Measurements from ENCODE around the gene ALPL.

ALPL gene

DNA sequence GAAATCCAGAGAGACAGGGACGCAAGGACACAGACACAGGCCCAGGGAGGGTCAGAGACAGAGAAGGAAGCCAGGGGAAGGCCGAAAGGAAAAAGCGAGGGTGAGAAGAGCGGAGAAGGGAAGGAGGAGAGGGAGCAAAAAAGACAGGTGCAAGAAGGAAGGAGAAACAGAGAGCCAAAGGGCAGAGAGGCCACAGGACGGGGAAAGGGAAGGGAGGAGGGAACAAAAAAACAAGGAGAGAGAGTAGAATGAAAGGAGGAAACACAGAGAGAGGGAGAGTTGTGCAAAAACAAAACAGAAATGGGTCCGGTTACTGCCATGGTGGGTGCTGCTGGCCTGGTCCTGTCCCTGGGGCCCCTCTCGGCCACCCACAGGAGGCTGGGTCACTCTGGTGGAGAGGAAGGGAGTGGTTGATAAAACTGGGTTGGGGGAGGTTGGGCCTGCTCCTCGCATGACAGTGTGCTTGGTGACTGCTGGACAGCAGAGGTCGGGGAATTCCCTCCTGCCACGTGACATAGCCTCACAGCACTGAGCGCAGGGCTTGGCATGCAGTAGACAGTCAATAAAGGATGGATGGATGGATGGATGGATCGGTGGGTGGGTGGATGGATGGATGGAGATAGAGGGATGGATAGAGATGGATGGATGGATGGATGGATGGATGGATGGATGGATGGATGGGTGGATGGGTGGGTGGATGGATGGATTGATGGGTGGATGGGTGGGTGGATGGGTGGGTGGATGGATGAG lies 95.2 kb downstream of the ALPL start:
- no peak for DNase-seq

DNA sequence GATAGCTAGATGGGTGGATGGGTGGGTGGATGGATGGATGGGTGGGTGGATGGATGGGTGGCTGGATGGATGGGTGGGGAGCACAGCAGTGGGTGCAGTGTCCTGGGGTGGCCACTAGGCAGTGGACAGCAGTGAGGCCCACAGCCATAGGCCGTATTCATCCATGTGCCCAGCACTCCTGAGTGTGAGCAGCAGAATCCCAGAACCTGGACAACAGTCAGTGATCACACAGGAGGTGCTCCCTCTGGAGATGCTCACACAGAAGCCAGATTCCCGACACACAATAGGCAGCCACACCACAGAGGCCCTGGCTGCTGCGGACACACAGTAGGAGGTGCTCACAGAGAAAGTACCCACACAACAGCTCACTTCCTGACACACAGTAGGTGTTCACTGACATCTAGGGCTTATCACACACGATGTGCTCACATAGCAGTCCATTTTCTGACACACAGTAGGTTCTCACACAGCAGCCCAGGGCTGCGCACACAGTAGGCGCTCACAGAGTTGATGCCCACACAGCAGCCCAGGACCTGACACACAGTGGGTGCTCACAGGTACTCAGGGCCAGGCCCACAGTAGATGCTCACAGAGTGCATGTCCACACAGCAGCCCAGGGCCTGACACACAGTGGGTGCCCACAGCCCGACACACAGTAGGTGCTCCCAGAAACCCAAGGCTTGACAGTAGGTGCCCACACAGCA lies 95.9 kb downstream of the ALPL start:
- DNase-seq, result no peak

DNA sequence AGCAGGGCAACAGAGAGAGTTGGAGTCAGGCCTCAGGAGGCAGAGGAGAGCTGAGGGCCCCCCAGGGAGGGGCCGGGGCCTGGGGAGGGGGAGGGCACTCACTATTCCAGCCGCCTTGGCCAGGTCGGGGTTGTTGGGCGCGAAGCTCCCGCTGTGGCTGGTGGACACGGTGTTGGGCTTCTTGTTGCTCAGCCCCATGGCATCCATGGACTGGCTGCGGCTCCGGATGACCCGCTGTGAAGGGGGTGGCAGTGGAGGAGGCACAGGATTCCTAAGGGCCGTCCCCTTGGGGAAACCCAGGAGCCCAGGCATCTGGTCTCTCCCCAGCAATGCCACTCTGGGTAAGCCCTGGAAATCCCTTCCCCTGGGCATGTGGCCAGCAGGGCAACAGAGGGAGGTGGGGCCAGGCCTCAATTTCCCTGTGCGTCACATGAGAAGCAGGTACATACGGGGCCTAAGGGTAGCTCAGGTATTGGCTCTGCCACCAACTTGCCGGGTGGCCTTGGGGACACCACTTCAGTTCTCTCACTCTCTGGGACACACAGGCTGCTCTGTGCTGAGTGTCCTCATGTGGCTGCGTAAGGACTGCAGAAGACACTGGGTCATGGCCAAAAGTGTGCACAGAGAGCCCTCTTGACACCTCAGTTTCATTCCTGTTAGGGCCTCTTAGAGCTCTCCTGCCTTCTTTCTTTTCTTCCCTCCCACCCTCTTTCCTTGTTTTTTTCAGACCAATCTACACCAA lies 96.9 kb downstream of the ALPL start:
- no peak for DNase-seq

DNA sequence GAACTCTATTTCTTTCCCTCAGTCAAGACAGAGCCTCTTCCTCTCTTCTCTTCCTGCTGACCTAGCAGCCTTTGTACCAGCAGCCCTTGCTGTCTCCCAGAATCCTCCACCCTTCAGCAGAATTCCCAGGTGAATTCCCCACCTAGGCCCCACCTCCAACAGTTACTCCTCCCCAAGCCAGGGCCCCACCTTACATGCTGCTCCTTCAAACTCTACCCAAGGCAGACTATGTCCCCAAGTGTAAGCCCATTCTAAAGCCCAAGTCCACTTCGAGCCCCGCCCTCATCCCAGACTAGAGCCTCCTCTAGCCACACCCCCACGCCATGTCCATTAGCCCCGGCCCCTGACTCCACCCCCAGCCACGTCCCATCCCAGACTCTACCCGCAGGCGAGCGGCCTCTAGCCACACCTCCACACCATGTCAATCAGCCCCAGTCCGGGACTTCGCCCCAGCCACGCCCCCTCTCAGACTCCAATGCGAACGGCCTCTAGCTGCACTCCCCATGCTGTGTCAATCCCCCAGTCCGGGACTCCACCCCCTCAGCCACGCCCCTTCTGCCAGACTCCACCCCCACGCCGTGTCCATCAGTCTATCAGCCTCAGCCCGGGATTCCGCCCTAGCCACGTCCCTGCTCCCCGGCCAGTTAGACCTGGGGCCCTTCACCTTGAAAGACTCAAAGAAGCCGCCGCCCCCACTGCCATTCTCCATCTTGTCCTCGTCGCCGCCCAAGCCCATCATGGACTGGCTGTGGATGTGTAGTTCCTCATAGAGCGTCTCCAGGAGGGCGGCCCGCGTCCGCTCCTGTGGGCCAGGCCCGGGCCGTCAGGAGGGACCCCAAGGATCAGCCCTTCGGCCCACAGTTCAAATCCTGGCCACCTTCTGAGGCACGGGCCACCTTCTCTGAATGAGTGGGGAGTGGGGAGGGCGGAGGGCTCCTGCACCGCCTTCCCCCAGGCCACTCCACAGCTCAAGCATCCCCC lies 98.6 kb downstream of the ALPL start:
- peak; percentile 44 for DNase-seq

DNA sequence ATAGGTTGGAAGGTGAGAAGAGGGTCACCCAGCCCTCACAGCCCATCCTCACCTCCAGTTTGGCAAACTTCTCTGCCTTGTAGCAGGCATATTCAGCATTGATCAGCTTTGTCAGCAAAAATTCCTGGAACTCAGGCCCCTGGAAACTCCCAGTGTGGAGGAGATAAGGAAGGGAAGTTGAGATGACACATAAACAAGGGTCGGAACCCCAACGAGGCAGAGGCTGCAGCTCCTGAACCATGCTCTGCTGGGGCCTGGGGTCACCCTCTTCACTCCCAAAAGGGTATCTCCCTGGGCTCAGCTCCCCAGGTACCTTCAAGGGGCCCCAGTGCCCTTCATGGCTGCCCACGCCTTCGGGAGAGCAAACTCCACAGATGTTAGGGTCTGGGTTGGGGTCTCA lies 99.6 kb downstream of the ALPL start:
- DNase-seq, result no peak

DNA sequence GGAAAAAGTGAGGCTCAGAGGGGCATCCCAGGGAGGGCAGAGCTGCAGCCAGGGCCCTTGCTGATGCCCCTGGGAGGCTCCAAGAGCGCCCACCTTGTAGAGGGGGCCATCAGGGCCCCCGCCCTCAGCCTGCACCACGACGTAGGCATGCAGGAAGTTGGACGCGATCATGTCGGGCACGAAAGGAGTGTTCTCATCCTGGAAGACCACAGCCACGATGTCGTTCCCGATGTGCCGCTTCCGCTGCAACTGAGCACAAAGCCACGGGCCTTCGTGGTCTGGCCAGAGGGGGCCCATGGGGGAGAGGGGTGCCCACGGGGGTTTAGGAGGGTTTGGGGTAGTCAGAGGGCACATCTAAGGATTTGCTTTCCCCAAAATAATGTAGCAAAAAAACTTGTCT lies 100.8 kb downstream of the ALPL start:
- no peak for DNase-seq

DNA sequence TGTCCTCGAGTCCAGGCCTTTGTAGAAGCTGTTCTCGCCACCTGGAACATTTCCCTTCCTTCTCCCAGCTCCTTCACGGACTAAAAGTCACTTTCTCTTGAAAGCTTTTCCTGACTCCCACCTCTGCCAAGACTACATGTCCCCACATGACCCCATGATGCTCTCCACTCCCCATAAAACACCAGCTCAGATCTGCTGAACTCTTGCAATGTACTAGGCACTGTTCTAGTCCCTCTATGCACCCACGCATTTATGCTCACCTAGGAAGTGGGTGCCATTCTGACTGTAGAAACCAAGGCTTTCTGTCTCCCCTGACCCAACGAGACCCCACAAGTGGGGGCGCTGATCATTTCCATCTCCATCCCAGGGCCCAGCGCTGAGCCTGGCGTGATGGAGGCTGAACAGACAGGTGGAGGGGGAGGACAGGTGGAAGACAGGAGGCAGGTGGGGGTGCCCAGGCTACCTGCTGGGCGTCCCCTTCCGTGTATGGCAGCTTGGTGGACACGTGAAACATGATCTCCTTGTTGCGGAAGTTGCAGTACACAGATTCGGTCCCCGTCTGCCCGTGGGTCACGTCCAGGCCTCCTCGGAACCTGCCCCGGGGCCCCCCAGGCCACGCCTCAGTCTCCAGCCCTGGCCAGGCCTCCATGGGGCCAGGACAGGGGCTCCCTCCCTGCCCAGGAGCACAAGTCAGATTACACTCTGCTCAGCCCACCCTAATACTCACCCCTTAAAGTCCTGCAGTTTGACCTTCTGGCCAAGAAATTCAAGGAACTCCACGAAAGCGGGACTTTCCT lies 102.0 kb downstream of the ALPL start:
- no peak for DNase-seq

DNA sequence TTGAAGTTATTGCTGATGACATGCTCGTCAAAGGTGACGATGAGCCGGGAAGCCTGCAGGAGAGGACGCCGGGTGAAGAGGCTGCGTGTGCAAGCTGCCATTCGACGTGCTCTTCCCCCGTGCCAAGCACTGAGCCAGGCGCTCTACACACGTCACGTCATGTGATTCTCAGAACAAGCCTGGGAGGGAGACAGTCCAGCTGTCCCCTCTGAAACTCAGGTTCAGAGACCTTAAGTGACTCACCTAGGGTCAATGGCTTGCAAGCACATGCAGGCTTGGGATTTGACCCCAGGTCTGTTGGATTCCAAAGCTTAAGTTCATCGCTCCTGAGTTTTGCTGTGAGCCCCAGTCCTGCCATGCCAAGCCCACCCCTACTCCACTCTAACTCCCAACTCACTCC lies 102.8 kb downstream of the ALPL start:
- no peak for DNase-seq

DNA sequence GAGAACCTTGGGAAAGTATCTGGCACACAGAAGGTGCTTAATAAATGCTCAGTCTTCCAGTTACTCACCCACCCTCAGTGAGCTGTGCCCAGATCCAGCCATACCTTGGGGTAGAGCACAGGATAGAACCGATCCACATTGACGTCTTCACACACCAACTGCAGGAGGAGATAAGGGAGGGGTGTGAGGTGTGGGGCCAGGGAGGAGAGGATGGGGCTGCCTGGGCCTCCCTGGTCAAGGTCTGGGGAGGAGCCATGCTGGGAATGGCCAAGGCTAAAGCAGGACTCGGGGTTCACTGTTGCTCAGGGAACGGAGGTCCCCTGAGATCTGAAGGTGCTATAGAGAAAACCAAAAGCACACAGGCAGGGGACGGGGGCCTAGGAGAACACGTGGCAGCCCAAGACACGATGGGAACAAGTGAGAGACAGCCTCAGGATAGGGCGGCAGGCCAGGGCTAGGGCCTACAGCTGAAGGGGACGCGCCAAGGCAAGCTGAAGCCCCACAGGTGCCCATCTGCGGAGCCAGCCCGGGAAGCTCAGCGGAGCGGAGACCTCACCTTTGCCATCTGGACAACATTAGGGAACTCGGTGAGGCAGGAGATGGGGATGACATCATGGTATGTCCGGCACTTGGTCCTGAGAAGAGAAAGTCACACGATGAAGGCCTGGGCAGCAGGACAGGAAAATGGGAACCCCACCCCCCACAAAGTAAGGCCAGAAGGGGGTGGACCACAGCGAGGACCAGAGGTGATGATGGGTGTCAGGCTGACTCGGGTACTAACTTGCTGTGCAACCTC lies 104.0 kb downstream of the ALPL start:
- no peak for DNase-seq

DNA sequence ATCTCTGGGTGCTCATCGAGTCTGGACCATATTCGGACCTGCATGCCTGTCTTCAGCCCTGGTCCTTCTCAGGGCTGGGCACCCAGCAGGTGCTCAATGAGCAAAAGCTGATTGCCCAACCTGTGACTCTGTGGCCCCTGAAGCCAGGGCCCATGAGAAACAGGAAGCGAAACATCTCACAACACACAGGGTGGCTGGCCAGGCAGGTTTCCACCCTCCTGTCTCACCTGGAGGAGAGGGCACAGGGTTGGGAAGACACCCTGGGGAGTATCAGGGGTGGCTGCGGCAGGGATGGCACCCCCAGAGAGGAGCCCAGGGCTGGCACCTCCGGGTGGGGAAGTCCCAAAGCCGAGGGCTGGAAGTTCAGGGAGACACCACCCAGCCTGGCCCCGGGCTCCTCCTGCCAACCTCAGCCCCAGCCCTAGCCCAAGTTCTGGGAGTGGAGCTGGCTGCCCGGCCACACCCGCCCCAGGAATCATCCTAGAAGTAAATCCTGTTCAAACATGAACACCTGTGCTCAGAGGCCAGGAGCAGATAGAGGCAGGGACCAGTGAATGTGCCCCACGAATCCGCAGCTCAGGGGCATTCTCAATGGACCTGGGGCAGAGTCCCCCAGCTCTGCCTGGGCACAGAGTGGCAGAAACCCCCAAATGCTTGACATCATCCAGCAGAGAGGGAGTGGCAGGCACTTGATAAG lies 105.3 kb downstream of the ALPL start:
- no peak for DNase-seq

DNA sequence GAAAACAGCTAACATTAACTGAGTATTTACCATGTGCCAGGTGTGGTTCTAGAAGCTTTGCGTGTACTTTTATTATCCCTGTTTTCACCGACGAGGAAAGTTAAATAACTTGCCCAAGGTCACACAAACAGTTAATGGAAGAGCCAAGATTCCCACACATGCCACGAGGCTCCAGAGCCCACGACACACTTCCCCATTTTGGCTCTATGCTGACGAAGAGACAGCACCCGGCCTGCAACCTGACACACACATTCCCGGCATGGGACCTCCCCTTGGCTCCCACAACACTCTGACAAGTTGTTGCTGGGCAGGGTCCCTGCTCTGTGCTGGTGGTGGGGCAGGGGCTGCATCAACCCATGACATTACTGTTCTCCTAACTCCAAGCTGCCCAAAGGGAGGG lies 107.1 kb downstream of the ALPL start:
- DNase-seq, result no peak

DNA sequence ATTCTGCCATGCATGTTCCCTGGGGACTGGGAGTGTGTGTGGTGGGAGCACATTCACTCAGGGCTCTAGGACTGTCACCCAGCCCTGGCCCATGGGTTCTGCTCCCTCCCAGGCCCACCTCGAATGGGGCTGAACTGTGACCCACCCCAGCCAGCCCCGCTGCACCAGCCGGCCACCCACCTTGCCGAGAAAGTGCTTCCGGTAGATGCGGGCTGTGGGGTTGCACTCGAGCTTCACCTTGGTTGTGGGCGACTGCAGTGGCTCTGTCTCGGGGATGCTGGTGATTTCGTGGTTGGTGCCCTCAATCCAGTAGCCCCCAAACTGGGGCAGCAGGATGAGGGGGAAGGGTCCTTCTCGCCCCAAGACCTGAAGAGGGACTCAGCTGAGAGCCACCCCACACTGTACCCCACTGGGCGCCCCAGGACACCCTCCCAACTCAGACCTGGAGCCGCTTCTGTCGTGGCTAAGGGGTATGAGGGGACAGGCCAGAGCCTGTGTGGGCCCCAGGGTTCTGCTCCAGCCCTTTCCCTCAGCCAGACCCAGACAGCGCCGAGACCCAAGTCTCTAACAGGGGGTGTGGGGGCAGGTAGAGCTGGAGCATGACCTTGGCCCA lies 108.0 kb downstream of the ALPL start:
- DNase-seq, result no peak

DNA sequence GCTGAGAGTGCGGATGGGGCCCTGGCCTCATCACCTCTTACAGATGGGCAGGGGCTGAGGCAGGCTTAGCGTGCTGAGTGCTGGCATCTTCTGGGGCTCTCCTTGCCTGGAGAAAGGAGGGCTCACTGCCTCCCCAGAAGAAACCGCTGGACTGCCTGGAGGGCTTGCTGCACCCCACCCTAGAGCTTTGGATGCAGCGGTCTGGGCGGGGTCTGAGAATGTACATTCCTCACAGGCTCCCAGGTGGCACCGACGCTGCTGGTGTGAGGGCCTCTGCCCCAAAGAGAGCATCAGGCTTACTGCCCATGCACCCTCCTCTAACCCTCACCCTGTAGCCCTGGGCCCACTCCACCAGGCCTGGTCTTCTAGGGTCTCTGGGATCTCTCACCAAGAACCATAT lies 108.8 kb downstream of the ALPL start:
- no peak for DNase-seq

DNA sequence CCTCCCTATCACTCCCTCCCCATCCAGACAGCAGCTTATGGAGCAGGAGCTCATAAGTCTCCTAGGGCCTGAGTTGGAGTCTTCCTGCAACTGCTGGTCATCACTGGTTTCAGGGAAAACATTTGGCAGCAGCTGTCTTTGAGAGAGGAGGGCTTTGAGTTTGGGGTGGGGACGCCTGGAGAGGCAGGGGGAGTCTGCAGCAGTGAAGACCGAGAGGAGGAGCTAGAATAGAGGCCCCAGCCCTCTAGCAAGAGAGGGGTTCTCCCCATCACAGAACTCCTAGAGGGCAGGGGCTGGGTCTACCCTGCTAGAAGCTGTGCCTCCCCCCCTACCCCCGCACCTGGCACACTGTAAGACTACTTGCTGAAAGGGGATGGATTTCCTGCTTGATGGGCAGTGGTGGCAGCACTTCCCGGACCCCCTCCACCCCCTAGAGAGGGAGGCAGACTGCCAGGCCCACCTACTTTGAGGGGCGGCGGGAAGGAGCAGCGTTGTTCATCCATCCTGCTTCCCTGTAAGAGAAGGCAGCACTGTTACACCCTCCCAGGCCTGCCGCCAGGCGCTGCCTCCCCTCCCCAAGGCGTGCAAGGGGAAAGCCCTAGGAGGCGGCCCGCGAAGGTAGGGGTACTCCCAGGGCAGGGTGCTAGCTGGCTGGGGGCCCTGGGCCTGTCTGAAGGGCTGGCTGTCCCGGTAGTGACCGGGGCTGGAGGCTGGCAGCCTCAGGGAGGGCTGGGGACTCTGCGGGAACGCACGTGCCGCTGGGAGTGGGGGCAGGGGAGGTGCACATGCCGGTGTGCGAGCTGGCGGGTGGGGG lies 109.5 kb downstream of the ALPL start:
- DNase-seq, result no peak

DNA sequence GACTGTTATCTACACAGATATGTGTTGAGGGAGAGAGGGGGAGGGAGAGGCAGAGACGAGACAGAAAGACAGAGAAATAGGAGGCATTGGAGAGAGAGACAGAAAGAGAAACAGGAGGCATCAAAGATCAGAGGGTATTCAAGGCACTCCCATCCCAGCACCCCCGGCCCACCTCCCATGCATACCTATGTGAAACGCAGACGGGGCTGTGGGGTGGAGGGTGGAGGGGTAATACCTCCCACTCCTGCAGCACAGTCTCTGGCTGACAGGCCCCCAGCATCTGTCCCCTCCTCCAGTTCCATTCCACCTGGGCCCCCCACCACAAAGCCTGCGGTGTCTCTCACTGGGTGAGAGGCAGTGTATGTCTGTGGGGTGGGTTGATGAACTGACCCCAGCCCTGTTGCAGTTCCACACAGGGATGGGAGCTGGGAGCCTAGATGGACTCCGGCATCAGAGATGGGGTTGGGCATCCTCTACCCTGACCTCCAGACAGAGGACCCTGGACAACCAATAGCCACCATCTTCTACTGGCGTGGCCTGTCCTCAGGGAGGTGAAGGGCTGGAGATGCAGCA lies 110.2 kb downstream of the ALPL start:
- DNase-seq, result no peak

DNA sequence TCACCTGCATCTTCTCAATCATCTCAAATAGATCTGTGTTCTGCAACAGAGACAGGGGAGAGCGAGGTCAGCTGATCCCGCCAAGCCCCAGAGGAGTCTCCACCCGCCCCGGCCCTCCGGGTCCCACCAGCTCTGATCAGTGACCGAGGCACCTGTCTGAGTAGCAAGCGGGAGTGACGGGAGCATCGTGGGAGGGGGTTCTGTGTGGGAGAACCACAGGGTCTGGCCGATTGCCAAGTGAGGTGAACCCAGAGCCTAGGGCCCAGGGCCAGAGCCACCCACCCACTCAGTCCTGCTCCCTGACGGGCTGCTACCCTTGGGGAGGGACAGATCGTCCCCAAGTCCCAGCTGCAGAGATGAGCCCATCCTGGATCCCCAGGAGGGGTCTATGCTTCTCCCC lies 110.8 kb downstream of the ALPL start:
- DNase-seq, result no peak

DNA sequence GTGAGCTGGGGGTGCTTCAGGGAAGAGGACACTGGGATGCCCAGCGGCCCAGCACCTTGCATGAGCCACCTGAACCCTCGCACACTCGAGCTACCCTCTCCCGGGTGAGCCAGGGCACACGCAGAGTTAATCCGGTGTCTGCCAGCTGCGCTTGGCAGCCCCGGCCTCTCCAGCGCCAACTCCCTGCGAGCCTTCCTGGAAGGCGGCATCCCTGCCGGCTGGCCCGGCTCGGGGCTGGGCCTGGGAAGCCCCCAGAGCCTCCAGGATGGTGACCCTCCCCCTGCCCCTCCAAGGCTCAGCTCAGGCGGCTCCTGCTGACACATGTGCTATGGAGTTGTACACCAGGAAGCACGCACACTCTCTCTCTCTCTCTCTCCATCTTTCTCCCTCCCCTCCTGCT lies 111.3 kb downstream of the ALPL start:
- DNase-seq, result no peak

DNA sequence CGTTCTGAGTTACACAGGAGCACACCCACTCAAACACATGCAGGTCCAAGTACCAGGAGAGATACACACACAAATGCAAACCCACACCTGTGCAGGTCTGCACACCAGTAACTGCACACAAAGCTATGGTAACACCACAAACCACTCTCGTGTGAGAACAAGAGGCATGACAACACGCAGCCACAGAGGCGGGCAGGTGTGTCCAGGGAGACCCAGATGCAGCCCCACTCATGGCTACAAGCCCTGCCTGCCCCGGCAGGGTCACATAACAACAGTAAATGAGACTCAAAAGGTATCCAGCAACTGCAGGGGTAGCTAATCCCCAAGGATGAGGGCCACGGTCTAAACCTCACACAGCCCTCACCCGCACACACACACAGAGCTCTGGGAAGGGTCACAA lies 111.8 kb downstream of the ALPL start:
- DNase-seq, result no peak

All from NCI-H774 (cell line).